ENCODE results near the gene AHCYL1.

- TF ChIP-seq CTCF (IDR thresholded peaks at IDR 0.05 in 2 of 3, conservative IDR thresholded peaks at IDR 0.05 in 1 of 3; ENCODE audit: control insufficient read depth in 2 of 3, extremely low read depth in 1 of 3, insufficient read depth in 1 of 3, low read depth in 3 of 3, low read length in 3 of 3) = no peak
- no peak for TF ChIP-seq SP1 (IDR thresholded peaks at IDR 0.05; ENCODE audit: low read depth, low read length)
- no peak for TF ChIP-seq CHD1 (IDR thresholded peaks at IDR 0.05; ENCODE audit: low read depth, low read length)
- no peak for TF ChIP-seq EZH2 (IDR thresholded peaks at IDR 0.05; ENCODE audit: borderline replicate concordance, control insufficient read depth, low read depth, low read length)
- no peak for TF ChIP-seq EP300 (IDR thresholded peaks at IDR 0.05; ENCODE audit: borderline replicate concordance in 1 of 2, control insufficient read depth in 1 of 2, low read depth in 2 of 2, low read length in 2 of 2)
- no peak for TF ChIP-seq DPF2 (IDR thresholded peaks at IDR 0.05)
- TF ChIP-seq SRF (IDR thresholded peaks at IDR 0.05; ENCODE audit: low read depth in 2 of 2, low read length in 2 of 2) = no peak
- TF ChIP-seq NFYB (IDR thresholded peaks at IDR 0.05; ENCODE audit: insufficient read depth, low read depth, low read length) = no peak
- no peak for TF ChIP-seq JUNB (IDR thresholded peaks at IDR 0.05)
- no peak for TF ChIP-seq CREB1 (IDR thresholded peaks at IDR 0.05; ENCODE audit: low read depth)
- no peak for TF ChIP-seq ZBTB40 (IDR thresholded peaks at IDR 0.05; ENCODE audit: borderline replicate concordance)
- no peak for TF ChIP-seq RFX5 (IDR thresholded peaks at IDR 0.05; ENCODE audit: low read depth, low read length)
Measured at GRCh38 chr1:109986054-109986444, 1.5 kb downstream of the AHCYL1 start.

Data from GM12878 (cell line).